Inferior parietal cortex (tissue), 1 donor: ENCODE measurements around the gene NUPR1.
"Not testable (repeated sequence)": the region's sequence is repeated elsewhere in the genome, so short reads cannot be mapped to it uniquely, and the experiment has no call there.

Experiments
- DNase-seq: peaks from one replicate; pipeline ENCODE4 v3.0.0-alpha.2; 2016; ENCODE audit errors: extremely low spot score

Gene NUPR1

GRCh38 chr16:28527100-28527785 lies 11.5 kb downstream of the NUPR1 start:
- not testable (repeated sequence) for DNase-seq

- no peak for DNase-seq
Measured at GRCh38 chr16:28526201-28527099, 12.3 kb downstream of the NUPR1 start.

GRCh38 chr16:28524681-28525171 lies 14.0 kb downstream of the NUPR1 start:
- no peak for DNase-seq

GRCh38 chr16:28522792-28523191 lies 16.0 kb downstream of the NUPR1 start:
- DNase-seq = no peak

GRCh38 chr16:28521436-28521835 lies 17.3 kb downstream of the NUPR1 start:
- DNase-seq = no peak

- no peak for DNase-seq
Measured at GRCh38 chr16:28520672-28521071, 18.1 kb downstream of the NUPR1 start.

- DNase-seq = no peak
Measured at GRCh38 chr16:28514246-28514645, 24.5 kb downstream of the NUPR1 start.

- DNase-seq = no peak
Measured at GRCh38 chr16:28513484-28514181, 25.1 kb downstream of the NUPR1 start.

GRCh38 chr16:28511801-28512789 lies 26.7 kb downstream of the NUPR1 start:
- DNase-seq = no peak

- DNase-seq = no peak
Measured at GRCh38 chr16:28511031-28511430, 27.7 kb downstream of the NUPR1 start.

- DNase-seq = no peak
Measured at GRCh38 chr16:28505489-28506137, 33.2 kb downstream of the NUPR1 start.

- no peak for DNase-seq
Measured at GRCh38 chr16:28504707-28505404, 33.9 kb downstream of the NUPR1 start.

GRCh38 chr16:28503470-28504259 lies 35.1 kb downstream of the NUPR1 start:
- DNase-seq = no peak

GRCh38 chr16:28502290-28502689 lies 36.5 kb downstream of the NUPR1 start:
- DNase-seq = no peak

- no peak for DNase-seq
Measured at GRCh38 chr16:28501258-28502232, 37.2 kb downstream of the NUPR1 start.

GRCh38 chr16:28500476-28501180 lies 38.1 kb downstream of the NUPR1 start:
- not testable (repeated sequence) for DNase-seq

- no peak for DNase-seq
Measured at GRCh38 chr16:28499854-28500253, 38.9 kb downstream of the NUPR1 start.
